ENCODE results near the gene ESX1.
A peak's percentile ranks its signal among the peaks of the same experiment; 100 is the strongest.
"Not testable (repeated sequence)": the region's sequence is repeated elsewhere in the genome, so short reads cannot be mapped to it uniquely, and the experiment has no call there.

ESX1 gene

GRCh38 chrX:104254442-104255115 lies at the start of gene ESX1:
Gene ESX1 (minus strand): TSS chrX:104254933. CDS start chrX:104254849, 84 bp downstream.
- DNase-seq (ENCODE audit: low spot score): no peak

- DNase-seq (ENCODE audit: low spot score): no peak
Observed at GRCh38 chrX:104295636-104296035, 40.9 kb upstream of the ESX1 start.

DNA sequence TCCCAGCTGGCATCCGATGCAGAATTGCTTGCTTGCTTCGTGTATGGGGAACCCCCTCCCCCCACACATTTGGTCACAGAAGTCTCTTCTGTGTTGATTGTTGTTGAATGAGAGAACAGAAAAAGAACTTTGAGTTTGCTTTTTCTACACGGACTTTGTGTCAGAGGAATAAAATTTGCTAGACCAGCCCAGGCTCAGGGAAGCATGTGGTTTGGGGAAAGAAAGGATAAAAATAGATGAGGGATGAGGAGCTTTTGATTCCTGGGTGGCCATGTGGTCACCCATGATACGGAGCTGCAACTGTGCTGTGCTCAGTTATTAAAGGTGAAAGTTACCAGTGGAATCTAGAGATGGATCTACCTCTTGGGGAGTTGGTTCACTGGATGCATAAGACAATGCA lies 34.2 kb upstream of the ESX1 start:
- DNase-seq (ENCODE audit: low spot score): no peak

DNA sequence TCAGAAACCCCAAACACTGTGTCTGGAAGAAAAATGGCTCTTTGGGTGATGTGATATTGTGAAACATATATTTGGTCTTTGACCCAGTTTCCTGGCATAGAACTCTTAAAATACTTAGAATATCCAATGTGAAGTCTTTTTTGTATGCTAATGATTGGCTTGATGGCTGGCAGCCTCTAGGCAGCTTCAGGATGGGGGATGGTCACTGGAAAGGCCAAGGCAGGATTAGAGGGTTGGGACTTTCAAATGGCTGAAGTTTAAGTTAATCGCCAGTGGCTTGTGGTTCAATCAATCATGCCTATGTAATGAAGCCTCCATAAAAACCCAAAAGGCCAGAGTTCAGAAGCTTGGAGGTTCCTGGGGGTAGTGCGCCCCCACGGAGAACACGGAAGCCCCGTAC lies 33.5 kb upstream of the ESX1 start:
- DNase-seq (ENCODE audit: low spot score): no peak

DNA sequence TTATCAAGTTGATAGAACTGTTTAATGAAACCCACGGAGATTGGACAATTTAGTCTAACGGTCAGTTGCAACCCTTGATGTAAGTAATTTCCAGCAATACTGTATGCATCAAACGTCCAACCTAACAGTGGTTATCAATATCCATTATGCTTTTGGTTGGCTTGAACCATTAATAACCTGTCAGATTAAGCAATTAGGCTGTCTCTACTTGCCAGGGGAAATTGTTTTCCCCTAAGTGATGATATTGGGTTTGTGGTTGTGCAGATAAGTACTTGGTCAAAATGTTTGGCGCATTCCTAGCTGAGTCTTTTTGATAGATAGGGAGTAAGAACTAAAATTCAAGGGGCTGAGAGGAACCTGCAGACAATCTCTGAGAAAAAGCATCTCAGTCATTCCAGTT lies 30.5 kb upstream of the ESX1 start:
- DNase-seq (ENCODE audit: low spot score): no peak

DNA sequence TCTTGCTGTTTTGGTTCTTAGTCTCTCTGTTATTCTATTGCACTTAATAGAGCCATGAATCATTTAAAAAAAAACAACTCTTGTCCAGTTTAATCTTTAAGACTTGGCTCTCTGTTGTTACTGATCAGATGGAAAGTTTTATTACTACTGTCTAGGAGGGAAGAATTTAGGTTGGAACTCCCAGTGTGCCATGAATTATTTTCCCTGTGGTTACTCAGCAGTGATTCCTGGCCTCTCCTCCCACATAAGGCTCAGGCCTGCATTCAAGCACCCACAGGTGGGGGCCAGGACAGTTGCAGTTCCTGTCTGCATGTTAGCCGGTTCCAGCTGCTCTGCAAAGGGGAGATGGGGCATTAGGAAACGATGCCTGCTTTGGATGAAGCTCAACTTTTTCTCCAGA lies 29.8 kb upstream of the ESX1 start:
- DNase-seq (ENCODE audit: low spot score): no peak

- DNase-seq (ENCODE audit: low spot score): no peak
Observed at GRCh38 chrX:104282166-104282725, 27.5 kb upstream of the ESX1 start.

DNA sequence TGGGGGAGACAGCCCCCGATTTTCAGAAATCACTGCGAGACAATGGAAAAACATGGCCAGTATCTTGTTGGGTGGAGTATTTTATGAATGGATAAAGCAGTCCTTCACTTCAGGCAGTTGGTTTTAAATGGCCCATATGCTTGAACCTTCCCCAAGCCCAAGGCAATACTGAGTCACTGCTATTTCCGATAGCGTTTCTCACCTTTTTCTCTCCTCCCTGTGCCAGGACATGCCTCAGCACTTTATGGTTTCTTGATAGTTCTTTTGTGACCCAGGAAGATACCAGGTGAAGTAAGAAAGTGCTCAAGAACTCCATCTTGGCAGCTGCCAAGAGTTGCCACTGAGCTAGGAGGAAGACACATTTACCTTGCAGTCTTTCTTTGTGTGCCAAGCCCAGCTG lies 26.8 kb upstream of the ESX1 start:
- DNase-seq (ENCODE audit: low spot score): no peak

GRCh38 chrX:104280609-104281008 lies 25.9 kb upstream of the ESX1 start:
- DNase-seq (ENCODE audit: low spot score): no peak

- no peak for DNase-seq (ENCODE audit: low spot score)
Observed at GRCh38 chrX:104270916-104271512, 16.3 kb upstream of the ESX1 start.

- DNase-seq (ENCODE audit: low spot score): no peak
Observed at GRCh38 chrX:104270212-104270611, 15.5 kb upstream of the ESX1 start.

DNA sequence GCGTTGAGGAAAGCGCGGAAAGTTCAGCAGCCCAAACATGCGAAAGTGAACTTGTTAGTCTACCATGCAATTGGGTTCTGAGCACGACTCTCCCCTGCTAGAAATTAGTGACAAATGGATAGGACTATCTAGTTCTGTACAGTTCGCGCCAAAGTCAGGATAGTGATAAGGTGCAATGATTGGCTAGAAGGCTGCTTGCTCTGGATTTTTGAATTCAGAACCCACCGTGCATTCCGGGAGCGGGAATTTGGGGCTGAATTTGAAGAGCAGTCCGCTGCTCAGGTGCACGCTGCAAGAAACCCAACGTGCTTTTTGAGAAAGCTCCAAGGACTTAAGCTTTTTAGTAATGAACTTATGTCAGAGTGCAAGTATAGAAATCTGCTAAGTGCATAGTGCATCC lies 732 bp upstream of the ESX1 start:
- DNase-seq (ENCODE audit: low spot score): no peak

- DNase-seq (ENCODE audit: low spot score): no peak
Observed at GRCh38 chrX:104253567-104254441, 929 bp downstream of the ESX1 start.

DNA sequence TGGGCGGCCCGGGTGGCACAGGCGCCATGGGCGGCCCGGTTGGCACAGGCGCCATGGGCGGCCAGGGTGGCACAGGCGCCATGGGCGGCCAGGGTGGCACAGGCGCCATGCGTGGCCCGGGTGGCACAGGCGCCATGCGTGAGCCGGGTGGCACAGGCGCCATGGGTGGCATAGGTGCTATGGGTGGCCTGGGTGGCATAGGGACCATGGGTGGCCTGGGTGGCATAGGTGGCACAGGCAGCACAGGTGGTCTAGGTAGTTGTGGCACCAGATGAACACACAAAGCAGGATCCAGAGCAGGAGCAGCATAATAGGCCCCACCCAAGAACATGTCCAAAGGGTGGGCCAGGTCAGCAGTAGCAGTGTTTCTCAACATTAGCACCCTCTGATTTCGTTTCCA lies 4.3 kb downstream of the ESX1 start:
- no peak for DNase-seq (ENCODE audit: low spot score)

GRCh38 chrX:104230060-104230459 lies 24.7 kb downstream of the ESX1 start:
- DNase-seq (ENCODE audit: low spot score): not testable (repeated sequence)

DNA sequence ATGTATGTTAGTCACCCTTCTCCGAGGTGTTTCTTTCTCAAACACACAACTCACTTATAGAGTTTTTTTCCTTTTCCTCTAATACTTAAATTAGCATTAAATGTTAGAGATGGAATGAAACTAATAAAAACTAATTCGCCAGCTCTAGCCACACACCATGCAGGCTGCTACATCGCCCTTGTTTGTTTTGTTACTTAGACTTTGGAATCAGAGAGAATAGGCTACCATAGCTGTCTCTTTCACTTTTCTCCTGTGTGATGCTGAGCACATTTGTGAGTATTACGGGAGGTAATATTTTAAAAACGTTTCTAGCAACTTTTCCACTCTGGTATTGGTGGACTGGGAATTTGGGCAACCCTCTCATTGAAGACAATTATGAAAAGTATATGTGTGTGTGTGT lies 43.5 kb downstream of the ESX1 start:
- DNase-seq (ENCODE audit: low spot score): peak; percentile 3

DNA sequence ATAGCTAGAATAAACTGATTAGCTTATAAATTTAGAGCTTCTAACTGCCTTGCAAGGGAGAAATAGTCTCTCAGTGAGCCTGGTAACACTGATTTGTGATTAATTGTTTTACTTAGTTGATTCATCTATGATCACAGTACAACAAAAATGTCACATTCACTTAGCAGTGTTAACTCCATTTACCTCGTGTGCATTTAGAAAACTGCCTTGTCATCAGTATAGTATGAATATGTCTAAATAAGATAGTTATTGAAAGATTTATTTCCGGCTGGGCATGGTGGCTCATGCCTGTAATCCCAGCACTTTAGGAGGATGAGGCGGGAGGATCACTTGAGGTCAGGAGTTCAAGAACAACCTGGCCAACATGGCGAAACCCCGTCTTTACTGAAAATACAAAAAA lies 49.2 kb downstream of the ESX1 start:
- no peak for DNase-seq (ENCODE audit: low spot score)
